ENCODE measurements around the gene HTR3D.
"Not testable (repeated sequence)": the region's sequence is repeated elsewhere in the genome, so short reads cannot be mapped to it uniquely, and the experiment has no call there.

The HTR3D gene, protein sequence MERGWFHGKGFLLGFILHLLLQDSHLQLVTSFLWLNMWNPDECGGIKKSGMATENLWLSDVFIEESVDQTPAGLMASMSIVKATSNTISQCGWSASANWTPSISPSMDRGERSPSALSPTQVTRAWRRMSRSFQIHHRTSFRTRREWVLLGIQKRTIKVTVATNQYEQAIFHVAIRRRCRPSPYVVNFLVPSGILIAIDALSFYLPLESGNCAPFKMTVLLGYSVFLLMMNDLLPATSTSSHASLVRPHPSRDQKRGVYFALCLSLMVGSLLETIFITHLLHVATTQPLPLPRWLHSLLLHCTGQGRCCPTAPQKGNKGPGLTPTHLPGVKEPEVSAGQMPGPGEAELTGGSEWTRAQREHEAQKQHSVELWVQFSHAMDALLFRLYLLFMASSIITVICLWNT

DNA sequence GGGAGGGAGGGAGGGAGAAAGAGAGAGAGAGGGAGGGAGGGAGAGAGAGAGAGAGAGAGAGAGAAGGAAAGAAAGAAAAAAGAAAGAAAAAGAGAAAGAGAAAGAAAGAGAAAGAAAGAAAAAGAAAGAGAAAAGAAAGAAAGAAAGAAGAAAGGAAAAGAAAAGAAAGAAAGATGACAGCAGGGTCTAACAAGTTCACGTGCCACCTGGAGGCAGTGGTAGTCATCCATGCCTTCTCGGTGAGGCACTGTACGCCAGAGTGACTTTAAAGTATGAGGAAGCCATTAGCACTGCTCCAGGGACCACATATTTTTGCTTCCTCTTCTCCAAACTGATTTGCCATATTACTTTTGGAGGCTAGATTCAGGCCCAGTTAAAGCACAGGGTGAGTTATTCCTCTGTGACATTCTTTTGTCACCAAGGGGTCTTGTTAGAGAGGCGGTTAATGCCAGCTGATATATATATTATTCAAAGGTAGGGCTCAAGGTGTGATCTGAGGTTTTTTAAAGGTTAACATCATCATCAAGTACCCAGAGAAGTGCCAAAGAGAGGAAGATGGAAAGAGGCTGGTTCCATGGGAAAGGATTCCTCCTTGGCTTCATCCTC lies at the start of gene HTR3D:
Gene HTR3D, plus strand, starts transcription at position 556 of the 606 bp plus-strand sequence. Its CDS starts 0 bp downstream, at position 556.
- no peak for DNase-seq

DNA sequence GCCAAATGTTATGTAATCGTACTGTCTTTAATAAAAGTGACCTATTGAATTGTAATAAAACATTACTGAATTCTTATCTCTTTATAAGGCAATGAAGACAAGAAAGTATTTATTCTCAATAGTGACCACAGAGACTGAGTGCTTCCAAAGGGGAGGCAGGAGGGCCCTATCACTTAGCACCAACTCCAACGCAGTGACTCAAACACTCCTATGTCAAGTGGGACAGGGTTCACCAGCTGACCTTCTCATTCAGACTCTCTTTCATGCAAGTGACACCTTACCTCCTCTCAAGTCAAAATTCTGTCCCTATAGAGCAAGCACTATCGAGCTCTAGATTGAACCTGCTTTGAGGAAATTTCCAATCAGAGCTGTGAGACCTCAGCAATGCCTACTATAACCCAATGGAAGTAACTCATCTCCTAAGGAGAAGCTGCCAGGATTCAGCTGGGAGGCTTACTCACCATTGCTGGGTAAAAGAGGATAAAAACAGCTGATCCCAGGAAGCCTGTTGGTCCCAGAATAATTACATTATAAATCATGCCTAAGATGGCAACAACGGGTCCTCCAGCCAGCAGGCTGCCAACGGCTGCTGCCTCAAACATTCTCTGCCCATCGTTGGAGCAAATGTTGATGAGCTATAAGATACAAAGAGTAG lies 49.4 kb upstream of the HTR3D start:
- no peak for DNase-seq

DNA sequence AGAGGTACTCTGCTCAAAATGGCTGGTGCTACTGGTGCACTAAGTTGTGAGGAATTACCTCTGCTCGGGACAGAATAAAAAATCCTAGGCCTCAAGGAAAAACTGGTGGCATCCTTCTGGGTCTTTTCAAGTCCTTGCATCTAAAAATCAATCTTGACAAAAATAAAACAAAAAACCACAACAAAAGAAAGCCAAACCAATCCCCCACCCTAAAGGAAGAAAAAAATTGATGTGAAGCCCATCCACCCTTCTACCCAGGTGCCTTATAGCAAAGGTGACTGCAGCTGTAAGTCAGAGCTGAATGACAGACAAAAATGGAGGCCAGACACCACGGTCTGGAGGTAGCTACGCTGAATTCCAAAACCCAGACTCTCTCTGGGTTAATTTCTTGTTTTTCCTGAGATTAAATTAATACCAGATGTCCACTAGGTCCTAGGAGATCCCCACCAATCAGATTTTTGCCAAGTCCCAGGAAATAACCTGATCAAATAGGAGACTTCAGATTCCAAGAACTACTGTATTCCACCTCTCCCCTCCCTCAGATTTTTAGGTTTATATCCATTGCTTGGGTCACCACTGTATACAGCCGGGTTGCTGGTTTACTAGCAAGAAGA lies 47.3 kb upstream of the HTR3D start:
- DNase-seq: no peak

DNA sequence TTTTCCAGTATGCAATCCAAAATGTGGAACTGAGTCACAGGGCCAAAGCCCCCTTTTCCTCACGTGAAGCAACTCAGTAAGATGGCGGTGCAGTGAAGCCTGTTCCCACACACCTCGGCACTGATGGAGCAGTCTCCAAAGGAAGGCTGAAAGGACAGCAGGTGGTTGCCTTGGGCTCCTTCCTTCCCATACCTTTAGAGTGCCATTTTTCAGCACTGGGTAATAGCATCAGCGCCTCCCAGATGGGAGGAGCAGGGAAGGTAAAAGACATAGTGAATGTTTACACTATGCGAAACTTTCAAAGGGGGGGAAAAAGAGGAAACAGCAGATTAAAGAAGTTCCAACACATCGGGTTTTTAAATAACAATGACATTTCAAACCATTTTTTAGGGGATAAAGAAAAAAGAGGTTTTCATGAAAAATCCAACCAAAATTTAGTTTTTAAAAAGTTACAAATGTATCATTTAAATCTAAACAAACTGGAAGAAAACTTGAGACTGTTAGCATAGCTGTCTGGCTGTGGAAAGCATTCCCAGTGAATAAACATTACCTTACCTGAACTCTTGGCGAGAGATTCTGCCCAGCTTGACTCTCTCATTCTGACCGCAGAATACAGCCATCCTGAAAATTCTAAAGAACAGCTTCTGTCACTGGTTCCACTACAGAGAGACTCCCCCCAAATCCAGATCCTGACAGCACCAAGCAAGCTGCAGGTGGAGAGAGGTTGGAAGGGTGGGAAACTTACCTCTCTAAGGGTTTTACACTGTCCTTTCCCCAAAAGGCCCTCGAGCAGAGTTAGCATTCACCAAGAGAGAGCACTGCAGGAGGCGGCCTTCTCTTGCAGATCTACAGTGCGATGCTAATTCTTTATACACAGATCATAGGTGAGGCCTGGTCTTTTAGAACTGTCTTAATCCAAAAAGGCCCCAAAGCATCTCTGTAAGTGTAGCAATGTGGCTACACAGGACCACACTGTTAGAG lies 46.5 kb upstream of the HTR3D start:
- no peak for DNase-seq

DNA sequence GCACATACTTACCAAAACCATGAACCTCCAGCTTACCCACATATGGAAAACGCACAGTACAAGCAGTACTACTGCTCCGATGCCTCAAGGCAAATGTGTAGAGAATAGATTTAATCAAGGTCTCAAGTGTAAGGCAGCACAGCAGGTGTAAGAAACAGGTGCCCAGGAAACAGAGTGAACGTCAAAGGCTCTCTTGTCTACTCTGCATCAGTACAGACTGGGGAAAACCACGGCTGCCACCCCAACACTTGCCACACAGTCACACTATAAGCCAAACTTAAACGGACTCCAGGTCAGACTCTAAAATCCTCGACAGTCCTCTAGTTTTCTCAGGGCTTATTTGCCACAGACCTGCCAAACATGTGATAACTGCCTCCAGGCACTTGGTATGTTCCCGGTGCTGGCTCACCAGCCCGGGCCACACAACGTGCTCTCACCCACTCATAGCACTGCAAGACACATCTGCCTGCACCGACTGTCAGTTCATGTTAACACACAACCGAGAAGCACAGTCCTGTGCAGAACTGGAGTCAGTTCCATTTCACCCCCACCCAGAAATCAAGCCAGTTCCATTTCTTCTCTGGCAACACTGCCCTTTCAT lies 44.4 kb upstream of the HTR3D start:
- DNase-seq: no peak

DNA sequence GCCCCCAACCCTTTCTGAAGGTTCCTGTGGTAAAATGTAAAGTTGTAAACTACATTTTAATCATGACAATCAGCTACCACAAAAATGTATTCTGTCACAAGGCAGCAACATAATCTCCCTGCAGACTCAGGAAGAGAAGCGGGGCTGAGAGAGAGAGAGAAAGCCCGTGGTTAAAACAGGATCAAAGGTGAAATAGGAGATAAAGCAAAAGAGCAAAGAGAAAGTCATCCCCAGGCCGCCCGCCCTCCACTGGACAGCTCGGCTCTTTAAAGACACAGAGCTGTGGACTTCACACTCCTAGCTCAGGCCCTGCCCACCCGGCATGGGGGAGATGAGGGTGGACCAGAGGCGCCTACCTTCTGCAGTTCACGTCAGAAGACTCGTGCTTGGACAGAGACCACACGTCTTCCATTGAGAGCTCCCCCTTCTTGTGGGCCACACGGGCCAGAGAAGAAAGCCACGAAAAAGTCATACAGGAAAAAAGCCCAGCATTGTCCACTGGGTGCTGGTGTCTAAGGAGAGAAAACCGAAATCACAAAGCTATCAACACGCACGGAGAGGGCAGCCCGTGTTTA lies 43.2 kb upstream of the HTR3D start:
- DNase-seq: no peak

DNA sequence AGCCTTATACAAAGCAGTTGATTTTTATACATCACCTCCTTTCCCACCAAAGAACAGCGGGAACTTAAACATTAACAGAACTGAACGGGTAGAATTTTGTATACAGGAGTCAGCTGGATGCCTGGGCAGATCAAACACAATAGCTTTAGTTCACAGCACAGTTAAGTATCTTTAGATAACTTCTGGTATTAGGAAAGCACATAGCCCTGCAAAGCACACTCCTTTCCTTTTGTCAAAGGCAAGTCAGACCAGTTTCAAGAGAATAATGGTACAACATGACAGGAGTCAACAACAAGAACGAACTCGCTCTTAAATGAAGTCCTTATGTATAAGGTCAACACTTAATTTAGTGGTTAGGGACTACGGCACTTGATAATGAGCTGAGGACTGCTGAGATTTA lies 40.1 kb upstream of the HTR3D start:
- no peak for DNase-seq

DNA sequence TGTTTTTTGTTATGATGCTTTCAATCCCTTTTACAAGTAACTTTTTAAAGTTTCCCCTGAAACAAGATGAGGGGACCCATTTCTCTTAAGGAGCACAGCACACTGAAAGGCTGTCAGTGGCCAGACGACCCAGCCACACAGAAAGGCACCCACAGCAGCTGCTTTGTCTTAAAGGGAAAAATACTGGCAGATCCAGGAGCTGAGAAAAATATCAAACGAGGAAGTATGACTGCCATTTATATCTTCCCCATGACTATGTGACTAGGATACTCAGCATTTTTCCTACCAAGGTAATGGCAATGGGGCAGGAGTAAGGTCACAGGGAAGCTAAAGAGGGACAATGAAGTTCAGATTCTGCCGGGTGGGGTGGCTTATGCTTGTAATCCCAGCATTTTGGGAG lies 29.8 kb upstream of the HTR3D start:
- DNase-seq: peak in 1 of 3 donors; percentile 23

DNA sequence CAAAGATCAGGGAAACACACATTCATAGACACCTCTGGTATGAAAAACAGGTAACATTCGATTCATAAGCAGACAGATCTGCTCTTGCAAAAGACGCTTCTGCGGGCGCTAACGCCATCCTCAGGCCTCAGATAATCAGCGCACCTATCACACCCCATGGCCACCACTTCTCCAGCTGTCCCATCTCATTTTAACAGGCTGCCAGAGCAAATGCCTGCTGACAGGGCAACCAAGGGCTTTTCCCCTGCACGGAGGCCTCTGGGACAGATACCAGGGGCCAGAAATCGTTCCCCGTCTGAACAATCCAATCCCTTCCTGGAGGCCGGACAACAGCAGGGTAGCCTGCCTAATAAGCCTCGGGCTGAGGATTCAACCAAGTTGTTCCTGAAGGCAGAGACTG lies 29.1 kb upstream of the HTR3D start:
- no peak for DNase-seq

DNA sequence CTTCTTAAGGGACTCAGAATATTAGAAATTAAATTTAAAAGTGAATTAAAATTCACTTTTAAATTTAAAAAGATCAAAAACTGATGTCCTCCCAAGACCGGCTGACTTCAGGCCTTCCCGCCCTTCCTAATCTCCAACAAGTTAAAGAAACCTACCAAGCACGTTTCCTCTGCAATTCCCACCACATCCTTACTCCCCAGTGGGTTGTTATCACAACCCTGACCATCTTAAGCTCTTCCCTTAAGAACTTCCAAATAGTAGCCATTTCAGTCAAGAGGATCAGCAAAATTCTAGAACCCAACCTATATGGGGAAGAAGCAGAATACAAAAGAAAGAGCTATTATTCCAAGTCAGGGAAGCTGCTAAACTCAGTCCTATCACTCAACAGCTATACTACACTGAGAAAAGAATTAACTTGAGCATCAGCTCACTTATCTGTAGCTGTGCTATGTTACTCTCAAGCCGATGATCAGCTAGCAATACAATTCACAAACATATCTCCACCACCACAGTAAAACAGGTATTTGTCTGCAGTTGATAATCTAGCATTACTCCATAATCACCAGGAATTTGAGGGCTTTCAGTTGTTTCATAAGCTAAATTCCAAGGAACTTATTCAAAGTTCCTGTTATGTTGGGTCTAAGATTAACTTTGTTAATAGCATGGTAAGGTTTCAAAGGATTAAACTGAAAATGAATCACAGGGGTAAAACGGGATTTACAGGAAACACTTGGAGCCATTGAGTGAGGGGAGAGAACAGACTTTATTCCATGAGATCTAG lies 28.2 kb upstream of the HTR3D start:
- DNase-seq: peak in 1 of 3 donors; percentile 20

DNA sequence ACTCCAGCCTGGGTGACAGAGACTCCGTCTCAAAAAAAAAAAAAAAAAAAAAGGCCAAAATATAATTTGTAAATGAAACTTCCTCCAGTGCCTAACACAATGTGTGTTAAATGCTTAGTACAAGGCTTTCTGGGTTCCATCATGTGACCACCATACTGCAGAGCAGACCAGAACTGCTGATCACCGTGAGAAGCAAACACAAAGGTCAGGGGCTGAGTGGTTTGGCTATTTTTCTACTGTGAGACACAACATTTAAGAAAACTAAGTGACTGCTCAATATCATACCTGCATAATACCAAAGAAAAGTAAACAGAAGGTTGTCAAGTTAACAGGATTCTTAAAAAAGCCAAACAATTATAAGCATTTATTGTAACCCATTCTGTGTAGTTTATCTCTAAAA lies 27.1 kb upstream of the HTR3D start:
- DNase-seq: peak; percentile 49 to 66 (median 55)

DNA sequence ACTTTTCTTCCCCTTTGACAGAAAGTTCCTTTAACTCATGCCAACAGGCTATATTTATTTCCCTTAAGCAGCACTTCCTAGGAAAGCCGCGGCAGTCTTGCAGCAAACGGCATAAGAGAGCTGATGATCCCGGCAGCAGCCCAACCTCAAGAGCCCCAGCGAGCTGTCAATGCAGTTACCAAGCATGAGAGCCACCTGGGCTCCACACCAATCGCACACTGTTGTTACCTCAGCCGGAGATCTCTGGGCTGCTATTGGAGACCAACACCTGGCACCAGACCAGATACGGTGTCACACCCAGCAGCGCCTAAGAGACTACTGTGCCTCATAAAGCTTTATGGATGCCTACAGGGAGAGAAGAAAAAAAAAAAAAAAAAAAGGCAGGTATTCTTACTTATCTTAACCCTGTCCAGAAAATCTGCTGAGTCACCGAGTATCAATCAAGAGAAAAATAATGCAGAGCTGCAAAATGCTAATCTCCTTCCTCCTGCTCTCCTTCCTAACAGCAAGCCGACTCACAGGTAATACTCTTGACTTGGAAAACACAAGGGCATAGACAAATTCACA lies 25.5 kb upstream of the HTR3D start:
- DNase-seq: peak; percentile 50 to 64 (median 54)

DNA sequence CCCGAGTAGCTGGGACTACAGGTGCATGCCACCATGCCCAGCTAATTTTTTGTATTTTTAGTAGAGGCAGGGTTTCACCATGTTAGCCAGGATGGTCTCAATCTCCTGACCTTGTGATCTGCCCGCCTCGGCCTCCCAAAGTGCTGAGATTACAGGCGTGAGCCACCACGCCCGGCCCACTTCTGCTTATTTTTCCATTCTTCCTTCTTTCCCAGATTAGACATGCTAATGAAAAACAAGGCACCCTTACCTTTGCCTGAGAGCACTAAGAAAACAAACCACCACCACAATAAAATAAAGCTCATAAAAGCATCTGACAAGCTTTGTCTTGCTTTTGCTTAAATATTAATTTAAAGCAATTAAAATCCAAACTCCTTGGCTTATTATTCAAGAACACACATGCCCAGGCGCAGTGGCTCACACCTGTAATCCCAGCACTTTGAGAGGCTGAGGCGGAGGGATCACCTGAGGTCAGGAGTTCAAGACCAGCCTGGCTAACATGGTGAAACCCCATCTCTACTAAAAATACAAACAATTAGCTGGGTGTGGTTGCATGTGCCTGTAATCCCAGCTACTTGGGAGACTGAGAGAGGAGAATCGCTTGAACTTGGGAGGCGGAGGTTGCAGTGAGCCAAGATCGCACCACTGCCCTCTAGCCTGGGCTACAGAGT lies 24.3 kb upstream of the HTR3D start:
- DNase-seq: not testable (repeated sequence)

DNA sequence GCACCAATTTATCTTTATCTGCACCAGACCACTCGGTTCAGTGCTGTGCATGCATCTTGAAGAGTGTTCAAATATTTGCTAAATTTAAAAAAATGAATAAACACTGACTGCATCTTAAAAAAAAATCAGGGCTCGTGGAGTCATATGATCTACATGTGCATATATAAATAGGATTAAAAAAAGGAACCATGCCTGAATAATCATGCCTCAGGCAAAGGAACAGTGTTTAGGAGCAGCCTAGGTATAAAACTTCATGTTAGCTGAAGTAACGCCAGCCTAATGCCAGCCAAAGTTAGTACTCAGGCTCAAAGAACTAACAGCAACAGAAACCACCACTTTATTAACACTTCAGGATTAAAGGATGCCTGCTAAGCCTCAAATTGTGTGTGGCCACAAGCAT lies 23.4 kb upstream of the HTR3D start:
- DNase-seq: peak in 1 of 3 donors; percentile 24

DNA sequence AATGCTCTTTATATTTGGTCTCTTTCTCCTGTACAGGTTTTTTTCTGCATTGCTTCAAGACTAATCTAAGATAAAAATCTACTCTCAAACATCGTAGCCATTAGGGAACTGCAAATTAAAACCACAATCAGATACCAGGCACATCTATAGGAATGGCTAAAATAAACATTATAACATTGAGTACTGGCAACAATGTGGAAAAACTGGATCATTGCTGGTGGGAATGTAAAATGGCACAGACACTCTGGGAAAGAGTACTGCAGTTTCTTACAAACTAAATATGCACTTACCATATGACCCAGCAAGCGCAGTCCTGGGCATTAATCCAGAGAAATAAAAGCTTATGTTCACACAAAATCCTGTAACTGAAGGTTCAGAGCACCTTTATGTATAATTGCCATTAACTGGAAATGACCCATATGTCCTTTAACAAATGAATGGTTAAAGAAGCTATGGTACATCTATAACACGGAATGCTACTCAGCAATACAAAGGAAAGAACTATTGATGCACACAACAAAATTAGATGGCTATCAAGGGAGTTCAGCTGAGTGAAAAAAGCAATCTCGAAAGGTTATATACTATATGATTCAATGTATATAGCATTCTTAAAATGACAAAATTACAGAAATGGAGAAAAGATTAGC lies 20.2 kb upstream of the HTR3D start:
- no peak for DNase-seq

DNA sequence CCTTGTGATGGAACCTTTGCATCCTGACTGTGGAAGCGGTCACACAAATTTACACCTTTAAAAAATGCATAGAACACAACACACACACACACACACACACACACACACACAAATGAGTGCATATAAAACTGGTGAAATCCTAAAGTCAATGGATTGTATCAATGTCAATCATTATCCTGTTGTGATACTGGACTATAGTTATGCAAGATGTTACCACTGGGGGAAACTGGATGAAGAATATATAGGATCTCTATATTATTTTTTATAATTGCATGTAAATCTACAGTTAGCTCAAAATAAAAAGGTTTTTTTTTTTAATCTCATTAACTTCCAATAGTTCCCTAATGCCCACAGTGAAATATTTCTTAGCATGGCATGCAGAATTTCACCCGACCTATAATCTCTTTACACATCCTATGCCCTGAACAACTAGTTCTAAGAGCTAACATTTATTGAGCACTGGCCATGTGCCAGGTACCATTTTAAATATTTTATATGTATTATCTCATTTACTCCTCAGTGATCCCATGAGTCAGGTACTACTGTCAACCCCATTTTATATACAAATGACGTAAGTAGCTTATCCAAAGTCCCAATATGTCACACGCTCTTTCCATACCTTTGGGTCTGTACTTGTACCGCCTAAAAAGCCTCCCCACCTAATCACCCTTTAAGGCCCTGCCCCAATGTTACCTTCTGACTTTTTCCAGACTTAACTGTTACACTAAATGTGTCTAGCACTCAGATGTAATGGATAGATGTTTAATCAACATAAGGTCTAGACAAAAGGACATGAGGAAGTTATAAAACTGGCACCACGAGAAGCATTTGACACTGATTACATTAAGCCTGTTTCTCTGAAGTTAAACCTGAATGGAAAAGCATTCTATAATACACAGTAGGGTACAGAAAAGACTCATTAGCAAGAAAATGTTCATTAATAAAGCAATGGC lies 19.3 kb upstream of the HTR3D start:
- no peak for DNase-seq

DNA sequence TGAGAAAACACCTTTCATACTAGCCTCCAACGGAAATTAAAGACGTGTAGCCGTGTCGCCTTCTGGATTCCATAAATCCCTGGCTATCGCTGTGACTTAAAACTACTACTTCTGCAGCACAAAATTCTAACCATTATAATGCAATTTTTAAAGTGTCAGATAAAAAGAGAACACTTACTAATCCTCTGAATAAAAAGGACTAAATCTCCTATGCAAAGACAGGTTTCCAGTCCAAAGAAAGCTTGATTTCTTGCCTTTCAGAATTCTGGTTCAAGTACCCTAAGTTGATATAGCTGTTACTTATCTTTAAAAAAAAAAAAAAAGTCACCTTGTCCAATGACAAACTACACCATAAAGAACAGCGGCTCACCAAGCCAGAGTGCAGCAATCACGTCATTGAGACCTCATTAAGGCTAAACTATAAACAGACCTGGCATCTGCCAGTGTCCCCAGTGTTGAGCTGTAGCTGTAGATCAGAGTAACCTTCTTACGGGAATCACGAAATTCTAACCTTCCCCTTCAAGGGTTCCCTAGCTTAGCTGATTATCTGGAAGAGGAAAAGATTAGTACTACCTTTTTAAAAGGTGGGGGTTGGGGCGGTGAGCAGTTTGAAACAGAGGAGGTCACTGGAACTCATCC lies 16.0 kb upstream of the HTR3D start:
- no peak for DNase-seq
